Stromal cell of bone marrow (primary cell): ENCODE measurements around the gene GMDS.
"Not testable (repeated sequence)": the region's sequence is repeated elsewhere in the genome, so short reads cannot be mapped to it uniquely, and the experiment has no call there.

Experiments used
- DNase-seq: peaks from one replicate; pipeline ENCODE4 v3.0.0-alpha.2; 2012; ENCODE audit warnings: low read depth

Gene GMDS

GRCh38 chr6:1770968-1771723 lies 474.3 kb downstream of the GMDS start:
- no peak for DNase-seq

GRCh38 chr6:1770435-1770843 lies 475.0 kb downstream of the GMDS start:
- DNase-seq = no peak

GRCh38 chr6:1767481-1768246 lies 477.7 kb downstream of the GMDS start:
- DNase-seq = no peak

GRCh38 chr6:1766654-1767053 lies 478.8 kb downstream of the GMDS start:
- DNase-seq = no peak

- DNase-seq = no peak
These were observed 480.1 kb downstream of the GMDS start for GRCh38 chr6:1765160-1765903.

- no peak for DNase-seq
These were observed 480.9 kb downstream of the GMDS start for GRCh38 chr6:1764397-1764987.

GRCh38 chr6:1763404-1763803 lies 482.0 kb downstream of the GMDS start:
- no peak for DNase-seq

GRCh38 chr6:1762203-1762602 lies 483.2 kb downstream of the GMDS start:
- DNase-seq = no peak

GRCh38 chr6:1761477-1761877 lies 483.9 kb downstream of the GMDS start:
- no peak for DNase-seq

GRCh38 chr6:1760876-1761275 lies 484.5 kb downstream of the GMDS start:
- no peak for DNase-seq

GRCh38 chr6:1759870-1760269 lies 485.5 kb downstream of the GMDS start:
- no peak for DNase-seq

- DNase-seq = no peak
These were observed 487.2 kb downstream of the GMDS start for GRCh38 chr6:1758076-1758679.

GRCh38 chr6:1757131-1757530 lies 488.3 kb downstream of the GMDS start:
- no peak for DNase-seq

- no peak for DNase-seq
These were observed 488.8 kb downstream of the GMDS start for GRCh38 chr6:1756472-1757129.

GRCh38 chr6:1751063-1751462 lies 494.3 kb downstream of the GMDS start:
- DNase-seq = not testable (repeated sequence)

GRCh38 chr6:1749041-1749440 lies 496.4 kb downstream of the GMDS start:
- DNase-seq = no peak

- no peak for DNase-seq
These were observed 497.9 kb downstream of the GMDS start for GRCh38 chr6:1747531-1747930.

- no peak for DNase-seq
These were observed 498.4 kb downstream of the GMDS start for GRCh38 chr6:1747003-1747402.

GRCh38 chr6:1745814-1746213 lies 499.6 kb downstream of the GMDS start:
- DNase-seq = no peak

GRCh38 chr6:1744543-1744942 lies 500.9 kb downstream of the GMDS start:
- DNase-seq = no peak

- DNase-seq = no peak
These were observed 505.7 kb downstream of the GMDS start for GRCh38 chr6:1739680-1740079.
